Epithelial cell of proximal tubule (primary cell): ENCODE data around the gene MCRIP1. TPM values are rescaled to one million over a fixed set of nuclear protein-coding genes. Genes with fewer than 3 reads are reported as not detected.
"Not testable (repeated sequence)": the region's sequence is repeated elsewhere in the genome, so short reads cannot be mapped to it uniquely, and the experiment has no call there.

Experiments used
- DNase-seq: peaks from one replicate; pipeline ENCODE4 v3.0.0-alpha.2; 2011; ENCODE audit warnings: low read depth
- H3K4me3 ChIP-seq: 2 replicates; pipeline ENCODE4 v1.5.1; 2011; ENCODE audit warnings: low read depth, mild to moderate bottlenecking, low read length
- total RNA-seq: library from RNA; depleted of rRNA; stranded (reverse); fragments of >200 nt; gene quantifications from 2 replicates; pipeline ENCODE4 v1.2.3, GENCODE V29; 2015
- TF ChIP-seq, protein P1 (sequence below): conservative IDR thresholded peaks from 2 replicates; pipeline ENCODE4 v1.5.1; 2012; ENCODE audit warnings: low read depth, mild to moderate bottlenecking, low read length

The MCRIP1 gene
- total RNA-seq, 1 donor from 2014 or later: 153 TPM

GRCh38 chr17:81843713-81844326 lies 10.7 kb upstream of the MCRIP1 start:
- TF ChIP-seq, protein P1, sequence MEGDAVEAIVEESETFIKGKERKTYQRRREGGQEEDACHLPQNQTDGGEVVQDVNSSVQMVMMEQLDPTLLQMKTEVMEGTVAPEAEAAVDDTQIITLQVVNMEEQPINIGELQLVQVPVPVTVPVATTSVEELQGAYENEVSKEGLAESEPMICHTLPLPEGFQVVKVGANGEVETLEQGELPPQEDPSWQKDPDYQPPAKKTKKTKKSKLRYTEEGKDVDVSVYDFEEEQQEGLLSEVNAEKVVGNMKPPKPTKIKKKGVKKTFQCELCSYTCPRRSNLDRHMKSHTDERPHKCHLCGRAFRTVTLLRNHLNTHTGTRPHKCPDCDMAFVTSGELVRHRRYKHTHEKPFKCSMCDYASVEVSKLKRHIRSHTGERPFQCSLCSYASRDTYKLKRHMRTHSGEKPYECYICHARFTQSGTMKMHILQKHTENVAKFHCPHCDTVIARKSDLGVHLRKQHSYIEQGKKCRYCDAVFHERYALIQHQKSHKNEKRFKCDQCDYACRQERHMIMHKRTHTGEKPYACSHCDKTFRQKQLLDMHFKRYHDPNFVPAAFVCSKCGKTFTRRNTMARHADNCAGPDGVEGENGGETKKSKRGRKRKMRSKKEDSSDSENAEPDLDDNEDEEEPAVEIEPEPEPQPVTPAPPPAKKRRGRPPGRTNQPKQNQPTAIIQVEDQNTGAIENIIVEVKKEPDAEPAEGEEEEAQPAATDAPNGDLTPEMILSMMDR: no peak
- no peak for DNase-seq
- H3K4me3 ChIP-seq: no peak overlapping the region

- TF ChIP-seq, protein P1: no peak
- H3K4me3 ChIP-seq: no peak overlapping the region
- no peak for DNase-seq
Measured at GRCh38 chr17:81842725-81843504, 9.8 kb upstream of the MCRIP1 start.

DNA sequence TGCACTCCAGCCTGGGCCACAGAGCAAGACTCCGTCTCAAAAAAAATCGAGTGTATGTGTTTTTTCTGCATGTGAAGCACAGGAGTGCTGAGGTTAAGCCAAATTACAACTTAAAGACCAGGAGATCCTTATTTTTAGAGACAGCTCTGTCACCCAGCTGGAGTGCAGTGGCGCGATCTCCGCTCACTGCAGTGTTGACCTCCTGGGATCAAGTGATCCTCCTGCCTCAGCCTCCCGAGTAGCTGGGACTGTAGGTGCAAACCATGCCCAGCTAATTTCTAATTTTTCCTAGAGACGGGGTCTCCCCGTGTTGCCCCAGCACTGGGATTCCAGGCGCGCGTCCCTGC lies 9.3 kb upstream of the MCRIP1 start:
- DNase-seq: no peak
- TF ChIP-seq, protein P1: no peak
- no peak overlapping the region for H3K4me3 ChIP-seq

- DNase-seq: no peak
- no peak overlapping the region for H3K4me3 ChIP-seq
- TF ChIP-seq, protein P1: no peak
Measured at GRCh38 chr17:81841866-81842265, 8.8 kb upstream of the MCRIP1 start.

- no peak overlapping the region for H3K4me3 ChIP-seq
- TF ChIP-seq, protein P1: no peak
- no peak for DNase-seq
Measured at GRCh38 chr17:81840826-81841778, 8.0 kb upstream of the MCRIP1 start.

GRCh38 chr17:81840059-81840458 lies 7.0 kb upstream of the MCRIP1 start:
- not testable (repeated sequence) for H3K4me3 ChIP-seq, DNase-seq

GRCh38 chr17:81839301-81839700 lies 6.2 kb upstream of the MCRIP1 start:
- TF ChIP-seq, protein P1: no peak
- no peak for DNase-seq

More at GRCh38 chr17:81839301-81839700, 6.2 kb upstream of the MCRIP1 start:
- no peak overlapping the region for H3K4me3 ChIP-seq
